Measurements from ENCODE around the gene MBTPS1. TPM values are rescaled to one million over a fixed set of nuclear protein-coding genes. Genes with fewer than 3 reads are reported as not detected.

Gene MBTPS1
- total RNA-seq, 3 donors from 2014 or later (not counting 1 experiment from before 2014, with no cell fraction given), result 85.2 to 124 (median 113) TPM

- no peaks in the 10 kb centered on the region for H3K36me3 Mint-ChIP-seq
Observed at GRCh38 chr16:84040226-84040822, 76.4 kb downstream of the MBTPS1 start.

GRCh38 chr16:84039696-84040095 lies 77.0 kb downstream of the MBTPS1 start:
- Mint-ChIP-seq H3K36me3 (no peaks in the 10 kb centered on the region), H3K4me3 (no peak overlapping the region), H3K4me1 (no peaks in the 10 kb centered on the region), H3K9me3 (no peaks in the 10 kb centered on the region), H3K27me3 (ENCODE audit: low read depth in 2 of 2) (peaks cover 11 to 13% of the 10 kb centered on the region in 2 donors), H3K27ac (no peak overlapping the region)
- DNase-seq (no peak), ATAC-seq (no peak)
- Histone ChIP-seq H3K4me1 (ENCODE audit: control insufficient read depth, insufficient read depth, low read length) (no peaks in the 10 kb centered on the region), H3K4me3 (ENCODE audit: low read length) (no peak overlapping the region), H3K9me3 (ENCODE audit: control insufficient read depth, insufficient read depth, low read length) (no peaks in the 10 kb centered on the region), H3K27me3 (ENCODE audit: control insufficient read depth, insufficient read depth, low read length) (peaks cover 5% of the 10 kb centered on the region), H3K27ac (ENCODE audit: low read length) (no peak overlapping the region), H3K36me3 (ENCODE audit: control insufficient read depth, insufficient read depth, low read length) (no peaks in the 10 kb centered on the region)
- intact Hi-C loops (cut with micrococcal nuclease), result no loop called here
- 87% methylated on average over 12 of the region's 12 CpGs for WGBS (ENCODE audit: insufficient coverage)
- no peak for TF ChIP-seq CTCF (IDR thresholded peaks at IDR 0.05)

More at GRCh38 chr16:84040226-84040822, 76.4 kb downstream of the MBTPS1 start:
- Mint-ChIP-seq H3K27ac (no peak overlapping the region), H3K4me3 (no peak overlapping the region), H3K27me3 (ENCODE audit: low read depth in 2 of 2) (peaks cover 11 to 13% of the 10 kb centered on the region in 2 donors), H3K9me3 (no peaks in the 10 kb centered on the region), H3K4me1 (no peaks in the 10 kb centered on the region)
- no peak for DNase-seq
- 84% methylated on average over 14 of the region's 14 CpGs for WGBS (ENCODE audit: insufficient coverage)
- intact Hi-C loops (cut with micrococcal nuclease), result no loop called here
- Histone ChIP-seq H3K27me3 (ENCODE audit: control insufficient read depth, insufficient read depth, low read length) (peaks cover 5% of the 10 kb centered on the region), H3K9me3 (ENCODE audit: control insufficient read depth, insufficient read depth, low read length) (no peaks in the 10 kb centered on the region), H3K4me1 (ENCODE audit: control insufficient read depth, insufficient read depth, low read length) (no peaks in the 10 kb centered on the region), H3K36me3 (ENCODE audit: control insufficient read depth, insufficient read depth, low read length) (no peaks in the 10 kb centered on the region), H3K27ac (ENCODE audit: low read length) (no peak overlapping the region), H3K4me3 (ENCODE audit: low read length) (no peak overlapping the region)
- no peak for TF ChIP-seq CTCF (IDR thresholded peaks at IDR 0.05)
- ATAC-seq, result no peak

GRCh38 chr16:84038469-84038868 lies 78.3 kb downstream of the MBTPS1 start:
- Histone ChIP-seq H3K27me3 (ENCODE audit: control insufficient read depth, insufficient read depth, low read length) (peaks cover 5% of the 10 kb centered on the region), H3K4me3 (ENCODE audit: low read length) (no peak overlapping the region), H3K4me1 (ENCODE audit: control insufficient read depth, insufficient read depth, low read length) (no peaks in the 10 kb centered on the region), H3K9me3 (ENCODE audit: control insufficient read depth, insufficient read depth, low read length) (no peaks in the 10 kb centered on the region), H3K27ac (ENCODE audit: low read length) (no peak overlapping the region), H3K36me3 (ENCODE audit: control insufficient read depth, insufficient read depth, low read length) (no peaks in the 10 kb centered on the region)
- Mint-ChIP-seq H3K27me3 (ENCODE audit: low read depth in 2 of 2) (peaks cover 0 to 3% of the 10 kb centered on the region in 2 donors), H3K4me3 (no peak overlapping the region), H3K27ac (no peak overlapping the region), H3K9me3 (no peaks in the 10 kb centered on the region), H3K36me3 (no peaks in the 10 kb centered on the region), H3K4me1 (no peaks in the 10 kb centered on the region)
- WGBS (ENCODE audit: insufficient coverage), result 91% methylated on average over 12 of the region's 12 CpGs
- DNase-seq (no peak), ATAC-seq (no peak)
- no peak for TF ChIP-seq CTCF (IDR thresholded peaks at IDR 0.05)
- intact Hi-C loops (cut with micrococcal nuclease), result no loop called here

- H3K27me3 ChIP-seq (ENCODE audit: control insufficient read depth, insufficient read depth, low read length), result no peaks in the 10 kb centered on the region
- H3K4me3 Mint-ChIP-seq, result no peak overlapping the region
- no peaks in the 10 kb centered on the region for H3K36me3 Mint-ChIP-seq
- peaks cover 0 to 3% of the 10 kb centered on the region in 2 donors for H3K27me3 Mint-ChIP-seq (ENCODE audit: low read depth in 2 of 2)
- H3K36me3 ChIP-seq (ENCODE audit: control insufficient read depth, insufficient read depth, low read length), result no peaks in the 10 kb centered on the region
- intact Hi-C loops (cut with micrococcal nuclease), result no loop called here
- ATAC-seq (no peak), DNase-seq (no peak)
- H3K27ac Mint-ChIP-seq, result no peak overlapping the region
- H3K9me3 Mint-ChIP-seq, result no peaks in the 10 kb centered on the region
- H3K4me3 ChIP-seq (ENCODE audit: low read length), result no peak overlapping the region
- 89% methylated on average over 8 of the region's 8 CpGs for WGBS (ENCODE audit: insufficient coverage)
- no peaks in the 10 kb centered on the region for H3K4me1 Mint-ChIP-seq
- no peak overlapping the region for H3K27ac ChIP-seq (ENCODE audit: low read length)
- H3K4me1 ChIP-seq (ENCODE audit: control insufficient read depth, insufficient read depth, low read length), result no peaks in the 10 kb centered on the region
- TF ChIP-seq CTCF (IDR thresholded peaks at IDR 0.05), result no peak
- H3K9me3 ChIP-seq (ENCODE audit: control insufficient read depth, insufficient read depth, low read length), result no peaks in the 10 kb centered on the region
Observed at GRCh38 chr16:84036982-84037425, 79.7 kb downstream of the MBTPS1 start.

Data from natural killer cell (primary cell).